GM18907 (cell line): ENCODE results near the gene DHX9.

Experiments
- ATAC-seq: cut with Tn5 transposase; IDR thresholded peaks from one replicate; pipeline ENCODE4 v1.9.1; 2021; ENCODE audit warnings: mild to moderate bottlenecking, moderate library complexity; ENCODE audit not compliant: unreplicated experiment

The DHX9 gene

DNA sequence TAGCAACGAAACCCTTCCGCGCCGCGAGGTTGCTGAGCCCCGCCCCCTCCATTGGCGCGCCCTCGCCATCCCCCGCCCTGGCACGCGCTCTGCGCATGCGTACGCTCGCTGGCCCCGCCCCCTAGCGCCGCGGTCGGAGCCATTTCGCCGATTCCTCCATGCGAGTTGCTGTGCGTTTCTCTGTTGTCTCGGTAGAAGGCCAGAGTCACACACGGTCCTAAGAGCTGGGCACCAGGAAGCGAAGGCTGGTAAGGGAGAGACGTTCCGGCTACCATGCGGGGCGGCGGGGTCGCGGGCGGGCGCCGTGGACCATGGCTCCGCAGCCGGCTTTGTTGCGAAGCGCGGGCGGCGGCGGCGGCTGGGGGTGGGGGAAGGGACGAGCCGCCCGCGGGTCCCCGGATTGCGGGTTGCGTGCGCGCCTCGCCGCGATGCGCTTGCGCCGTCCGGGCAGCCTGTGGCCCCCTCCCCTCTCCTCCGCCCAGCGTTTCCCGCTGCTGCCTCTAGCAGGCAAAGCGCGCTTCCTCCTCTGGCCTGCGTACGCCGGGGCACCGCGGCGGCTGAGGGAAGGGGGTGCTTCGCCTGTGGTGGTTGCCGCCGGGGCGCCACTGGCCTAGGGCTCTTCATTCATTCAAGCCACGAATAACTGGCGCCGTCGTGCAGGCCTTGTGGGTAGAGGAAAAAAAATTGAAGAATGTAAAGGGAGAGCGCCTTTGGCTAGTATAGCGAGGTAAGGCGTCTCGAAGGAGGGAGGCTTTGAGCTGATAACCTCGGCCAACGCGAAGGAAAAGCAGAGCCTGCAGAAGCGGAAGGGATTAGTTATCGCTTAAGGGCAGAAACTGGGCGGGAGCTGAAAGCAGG, at the start of gene DHX9:
TSS of gene DHX9 (plus strand) at position 139 of the 858 bp plus-strand sequence. CDS start 3,220 bp downstream, outside the sequence.
- ATAC-seq: peak; percentile 85

DNA sequence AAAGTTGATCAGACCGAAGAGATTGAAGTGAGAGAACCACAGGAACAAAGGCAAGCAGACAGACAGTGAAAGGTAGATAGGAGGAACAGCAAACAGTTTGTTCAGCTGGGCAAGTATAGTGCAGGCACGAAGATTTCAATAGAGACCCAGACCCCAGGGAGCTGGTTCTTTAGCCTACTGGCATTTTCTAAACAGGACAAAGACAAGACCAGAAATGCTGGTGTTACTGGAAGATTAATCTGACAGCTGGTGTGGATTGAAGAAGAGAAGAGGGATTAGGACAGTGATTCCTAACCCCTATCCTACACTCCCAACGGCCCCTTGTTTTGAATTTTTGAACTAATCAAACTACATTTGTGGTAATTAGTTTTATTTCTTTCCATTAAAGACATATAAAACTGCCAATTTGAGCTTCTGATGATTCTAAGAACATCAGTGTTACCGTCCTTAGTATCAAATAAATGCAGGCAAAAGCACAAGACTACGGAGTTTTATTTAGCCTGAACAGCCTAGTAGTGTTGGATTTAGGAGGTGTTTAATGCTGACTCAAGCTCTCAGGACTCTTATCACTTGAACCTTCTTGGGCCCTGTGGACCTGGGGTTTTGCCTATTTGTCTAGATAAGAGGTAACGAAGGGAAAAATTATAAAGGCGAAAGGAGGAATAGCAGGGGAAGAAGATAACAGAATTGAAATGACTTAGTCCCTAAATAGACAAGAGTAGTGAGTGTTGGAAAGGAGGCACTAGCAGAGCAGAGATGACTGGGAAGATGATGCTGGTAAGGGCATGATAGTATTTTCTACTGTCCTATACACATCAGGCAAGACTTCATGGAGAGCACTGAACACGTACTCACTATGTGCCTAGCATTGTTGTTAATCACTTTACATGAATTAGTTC, 47.6 kb upstream of the DHX9 start:
- ATAC-seq: no peak

DNA sequence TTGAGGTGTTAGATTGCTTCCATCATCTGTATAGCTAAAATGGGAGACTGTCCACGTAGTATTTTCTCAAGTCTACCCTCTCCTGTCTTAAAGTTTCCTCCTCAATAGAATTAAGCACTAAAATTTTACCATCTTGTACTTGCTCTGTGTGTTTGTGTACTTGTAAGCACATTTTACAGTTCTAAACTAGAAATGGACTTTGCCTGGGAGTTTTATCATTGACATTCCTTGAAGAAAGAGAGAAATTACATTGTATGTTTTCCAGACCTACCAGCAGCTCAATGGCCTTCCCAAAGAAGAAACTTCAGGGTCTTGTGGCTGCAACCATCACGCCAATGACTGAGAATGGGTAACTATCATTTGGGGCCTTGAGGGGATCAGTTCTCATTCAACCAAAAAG, 45.1 kb upstream of the DHX9 start:
- no peak for ATAC-seq

DNA sequence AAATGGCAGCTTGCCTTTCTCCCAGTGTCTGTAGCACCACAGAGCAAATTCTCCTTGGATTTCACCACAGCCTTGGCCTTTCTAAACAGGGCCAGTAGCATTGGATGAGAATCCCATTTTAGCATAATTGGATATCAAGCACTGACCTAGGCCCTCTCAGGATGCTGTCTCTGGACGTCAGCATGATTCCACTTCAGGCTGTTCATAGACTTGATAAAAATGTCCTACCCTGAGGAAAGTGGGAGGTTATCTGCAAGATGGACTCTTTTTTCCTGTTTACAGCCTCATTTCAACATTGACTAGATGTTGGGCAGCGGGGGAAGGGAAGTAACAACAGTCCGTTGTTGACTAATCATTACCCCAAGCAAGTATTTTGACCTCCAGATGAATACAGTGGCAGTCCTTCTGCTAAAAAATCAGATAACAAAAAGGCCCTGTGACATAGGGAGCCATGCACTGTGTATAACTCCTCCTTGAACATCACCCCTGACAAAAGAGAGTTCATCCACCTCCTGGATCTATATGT, 44.4 kb upstream of the DHX9 start:
- ATAC-seq: no peak

DNA sequence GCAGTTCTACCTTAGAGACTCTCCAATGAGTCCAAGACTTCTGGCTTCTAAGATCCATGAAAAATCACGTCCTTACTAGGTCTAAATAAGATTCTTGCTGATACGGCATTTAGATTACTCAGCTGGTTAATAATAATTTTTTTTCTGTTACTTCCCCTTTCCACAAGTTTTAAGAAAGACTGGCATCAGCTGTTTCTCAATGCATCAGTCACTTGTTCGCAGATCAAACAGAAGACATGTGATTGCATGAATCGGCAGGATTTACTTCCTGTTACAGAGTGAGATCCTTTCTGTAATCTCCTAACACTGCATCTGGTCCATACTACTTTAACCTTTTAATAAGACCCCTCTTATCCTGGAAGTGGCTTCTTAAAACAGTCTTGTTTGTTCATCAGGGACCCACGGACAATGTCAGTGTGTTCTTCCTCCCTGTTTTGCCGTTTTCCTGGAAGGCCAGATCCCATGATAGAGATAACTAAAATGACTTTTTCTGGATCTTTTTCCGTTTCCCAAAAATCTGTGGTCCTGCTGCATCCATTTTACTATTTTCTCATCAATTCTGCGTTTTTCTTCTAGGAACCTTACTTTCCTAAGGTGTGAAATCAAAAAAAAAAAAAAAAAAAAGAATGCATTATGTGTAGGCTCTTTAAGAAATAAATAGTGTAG, 43.5 kb upstream of the DHX9 start:
- no peak for ATAC-seq

DNA sequence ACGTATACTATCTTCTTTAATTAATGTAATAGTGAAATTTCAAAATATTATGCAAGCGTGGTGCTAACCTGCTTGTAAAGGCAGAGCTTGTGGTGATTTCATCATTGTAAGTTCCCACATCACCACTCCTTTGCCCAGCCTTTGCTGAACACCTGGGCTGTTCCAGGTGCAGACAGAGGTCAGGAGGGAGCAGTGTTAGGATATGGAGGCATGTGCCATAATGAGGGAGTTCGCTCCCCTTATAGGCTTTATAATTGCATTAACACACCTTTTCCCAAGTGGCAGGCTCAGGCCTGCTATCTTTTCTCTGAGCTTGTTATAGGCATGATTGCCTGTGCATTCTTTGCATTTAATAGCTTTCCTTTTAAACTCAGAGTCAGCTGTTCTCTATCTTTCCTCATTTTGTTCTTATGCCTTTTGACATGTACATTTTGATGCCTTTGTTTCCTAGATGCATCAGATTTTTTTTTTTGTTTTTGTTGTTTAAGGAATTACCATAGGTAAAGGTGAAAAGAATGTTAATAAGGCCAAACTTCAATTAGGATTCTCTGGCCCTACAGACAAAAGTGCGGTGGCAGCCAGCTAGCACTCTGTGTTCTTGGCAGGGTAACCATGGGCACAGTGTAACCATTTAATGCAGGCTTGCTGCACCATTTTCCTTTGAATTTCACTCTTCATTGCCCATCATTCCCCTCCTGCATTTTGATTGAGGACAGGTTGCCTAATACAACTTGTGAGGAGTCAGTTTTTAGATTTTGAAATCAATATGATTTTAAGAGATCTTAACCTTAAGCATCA, 36.9 kb upstream of the DHX9 start:
- no peak for ATAC-seq

DNA sequence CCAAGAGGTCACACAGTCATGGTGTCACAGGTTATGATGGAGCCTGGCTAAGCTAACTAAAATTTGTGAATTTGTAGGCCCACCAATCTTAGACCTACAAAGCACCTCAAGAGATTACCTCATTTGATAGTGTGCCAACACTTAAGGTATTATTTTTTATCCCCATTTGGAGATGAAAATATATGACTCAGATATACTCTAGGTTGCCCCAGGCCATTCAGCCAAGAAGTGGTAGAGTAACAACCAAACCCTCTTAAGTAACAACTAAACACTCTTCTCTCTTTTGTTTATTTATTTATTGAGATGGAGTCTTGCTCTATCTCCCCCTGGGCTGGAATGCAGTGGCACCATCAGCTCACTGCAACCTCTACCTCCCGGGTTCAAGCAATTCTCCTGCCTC, 35.3 kb upstream of the DHX9 start:
- ATAC-seq: no peak

DNA sequence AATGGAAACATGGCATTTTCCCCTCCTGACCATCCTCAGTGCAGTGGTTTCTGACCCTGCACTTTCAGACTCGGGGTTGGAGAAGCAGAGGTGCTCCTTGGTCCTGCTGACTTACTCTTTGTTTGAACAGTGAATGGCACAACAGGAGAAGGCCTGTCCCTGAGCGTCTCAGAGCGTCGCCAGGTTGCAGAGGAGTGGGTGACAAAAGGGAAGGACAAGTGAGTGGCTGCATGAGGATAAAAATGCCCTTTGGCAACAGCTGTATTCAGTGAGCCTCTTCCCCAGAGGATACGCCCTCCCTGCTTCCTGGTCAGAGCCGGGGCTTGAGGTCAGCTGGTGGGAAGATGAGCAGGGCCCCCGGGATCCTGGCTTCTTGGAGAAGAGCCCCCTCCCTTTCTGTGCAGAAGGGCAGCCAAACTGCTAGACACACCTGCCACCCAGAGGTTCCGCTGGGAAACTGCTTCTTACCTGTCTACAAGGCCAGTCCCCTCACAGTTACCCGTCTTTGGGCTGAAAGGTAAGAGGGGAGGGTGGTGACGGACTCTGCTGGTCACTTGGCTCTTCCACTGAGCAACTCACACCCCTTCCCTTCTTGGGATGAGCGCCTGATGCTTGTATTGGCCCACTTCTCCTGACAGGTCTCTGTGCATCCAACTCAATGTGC, 33.0 kb upstream of the DHX9 start:
- no peak for ATAC-seq

DNA sequence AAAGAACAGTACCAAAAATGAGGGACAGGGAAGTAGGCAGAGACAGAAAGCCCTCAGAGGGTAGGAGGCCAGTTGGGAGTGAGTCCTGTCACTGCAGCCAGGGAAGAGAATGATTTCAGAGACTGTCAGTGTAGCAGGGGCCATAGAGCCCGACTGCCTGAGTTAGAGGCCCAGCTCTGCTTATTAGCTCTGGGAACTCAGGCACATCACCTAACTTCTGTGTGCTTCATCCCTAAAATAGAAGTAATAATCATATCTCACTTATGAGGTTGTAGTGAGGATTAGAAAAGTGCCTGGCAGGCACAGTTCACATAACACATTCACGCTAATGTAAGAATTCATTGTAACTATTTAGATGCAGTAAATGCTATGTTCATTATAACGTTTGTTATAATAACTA, 31.2 kb upstream of the DHX9 start:
- ATAC-seq: no peak

DNA sequence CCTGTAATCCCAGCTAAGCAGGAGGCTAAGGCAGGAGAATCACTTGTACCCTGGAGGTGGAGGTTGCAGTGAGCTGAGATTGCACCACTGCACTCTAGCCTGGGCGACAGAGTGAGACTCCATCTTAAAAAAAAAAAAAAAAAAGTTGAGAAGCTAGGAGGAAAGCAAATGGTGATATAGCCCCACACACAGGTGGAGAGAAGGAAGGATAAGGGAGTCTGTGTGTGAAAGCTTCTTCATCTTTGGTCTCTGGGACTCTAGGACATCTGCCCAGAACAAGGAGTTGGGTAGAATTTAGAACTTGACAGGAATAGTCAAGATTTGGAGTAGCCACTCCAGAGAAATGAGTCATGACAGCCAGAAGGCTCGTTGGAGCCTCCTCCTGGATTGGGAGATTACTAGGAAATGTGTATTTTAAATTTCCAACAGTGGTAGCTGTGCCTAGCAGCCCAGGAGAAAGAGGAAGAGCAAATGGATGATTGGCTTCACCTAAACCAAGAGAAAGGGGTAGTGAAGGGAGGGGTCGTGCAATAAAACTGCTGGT, 29.7 kb upstream of the DHX9 start:
- no peak for ATAC-seq

DNA sequence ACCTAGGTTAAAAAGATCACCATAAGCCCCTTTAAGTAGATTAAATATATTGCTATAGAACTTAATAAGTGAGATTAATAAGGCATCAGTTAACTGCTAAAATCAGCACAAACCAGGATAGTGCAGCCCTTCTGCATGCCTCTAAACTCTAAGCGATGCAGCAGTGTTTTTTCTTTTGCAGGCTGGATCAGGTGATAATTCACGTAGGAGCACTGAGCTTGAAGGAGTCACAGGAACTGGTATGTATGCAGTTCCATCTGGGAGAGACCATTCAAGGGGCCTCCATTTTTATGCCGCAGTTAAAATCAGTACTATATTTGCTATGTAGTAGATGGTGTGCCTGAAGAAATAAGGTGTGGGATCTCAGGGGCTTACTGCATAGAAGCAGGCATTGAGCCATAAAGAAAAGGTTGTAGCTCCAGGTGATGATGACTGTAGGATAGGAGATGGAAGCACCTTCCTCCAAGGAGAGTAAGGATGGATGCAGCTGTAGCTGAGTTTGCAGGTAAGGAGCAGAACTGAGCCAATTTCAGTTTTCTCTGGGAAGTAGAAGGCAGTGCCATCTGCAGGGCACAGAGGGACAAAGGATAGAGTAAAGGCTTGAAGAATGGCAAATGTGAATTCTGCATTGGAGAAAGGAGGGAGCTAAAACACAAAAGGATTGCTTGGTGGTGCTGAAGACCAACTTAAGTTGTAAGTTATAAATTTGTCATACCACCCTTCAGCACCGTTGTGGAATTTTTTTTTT, 27.0 kb upstream of the DHX9 start:
- no peak for ATAC-seq

DNA sequence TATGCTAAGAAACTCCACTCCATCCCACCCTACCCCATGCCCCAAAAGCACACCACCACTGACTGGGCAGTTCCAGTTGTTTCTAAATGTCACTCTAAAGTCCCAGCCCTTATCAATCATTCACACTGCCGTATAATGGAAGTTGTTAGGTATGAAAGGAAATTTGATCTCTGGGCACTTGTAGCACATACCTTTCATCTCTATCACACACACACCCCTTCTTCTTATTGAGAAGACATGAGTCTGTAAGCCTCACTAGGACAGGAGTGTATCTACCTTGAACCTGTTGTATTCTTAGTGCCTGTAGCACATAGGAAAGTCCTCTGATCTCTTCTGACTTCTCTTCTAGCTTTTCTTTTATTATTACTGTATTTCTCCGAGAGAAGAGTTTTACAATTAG, 22.3 kb upstream of the DHX9 start:
- no peak for ATAC-seq

DNA sequence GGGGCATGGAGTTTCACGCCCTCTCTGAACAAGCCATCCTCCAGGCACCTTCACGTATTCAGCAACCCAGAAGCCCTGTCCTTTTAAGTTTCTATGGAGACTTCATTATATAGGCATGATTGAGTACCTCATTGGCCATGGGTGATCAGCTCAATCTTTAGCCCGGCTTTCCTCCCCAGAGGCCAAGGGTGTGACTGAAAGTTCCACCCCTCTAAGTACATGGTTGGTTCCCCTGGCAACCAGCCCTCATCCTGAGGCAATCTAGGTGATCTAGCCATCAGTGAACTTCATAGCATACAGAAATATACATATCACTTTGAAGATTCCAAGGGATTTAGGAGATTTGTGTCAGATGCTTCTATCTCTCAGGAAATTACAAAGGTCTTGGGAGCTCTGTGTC, 21.3 kb upstream of the DHX9 start:
- no peak for ATAC-seq

DNA sequence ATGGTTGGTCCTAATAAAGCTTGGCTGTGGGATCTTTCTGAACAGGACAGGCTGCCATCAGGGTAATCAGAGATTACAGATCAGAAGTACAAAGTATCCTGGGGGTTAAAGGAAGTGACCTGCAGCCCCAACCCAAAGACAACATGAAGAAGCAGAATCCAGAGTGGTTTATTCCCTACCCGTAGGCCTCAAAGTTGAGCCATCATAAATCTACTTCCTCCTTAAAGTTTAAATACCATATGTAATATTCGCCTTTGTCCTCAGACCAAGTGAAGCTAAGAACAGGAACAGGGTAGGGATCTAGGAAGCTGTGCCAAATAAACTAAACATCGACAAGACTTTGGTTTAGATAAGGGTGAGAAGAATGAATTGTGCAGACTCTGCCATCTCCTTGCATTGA, 15.9 kb upstream of the DHX9 start:
- ATAC-seq: no peak

DNA sequence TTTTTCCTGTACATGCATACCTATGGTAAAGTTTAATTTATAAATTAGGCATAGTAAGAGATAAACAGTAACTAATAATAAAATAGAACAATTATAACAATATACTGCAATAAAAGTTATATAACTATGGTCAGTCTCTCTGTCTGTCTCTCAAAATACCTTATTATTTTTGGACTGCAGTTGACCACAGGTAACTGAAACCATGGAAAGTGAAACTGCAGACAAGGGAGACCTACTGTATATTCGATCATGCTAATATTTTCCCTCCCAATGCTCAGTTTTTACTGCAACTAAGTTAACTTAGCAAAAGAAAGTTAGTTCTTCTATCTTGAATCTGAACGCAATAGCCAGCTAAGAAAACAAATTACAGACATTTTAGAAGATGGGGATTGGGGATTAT, 12.3 kb upstream of the DHX9 start:
- ATAC-seq: no peak

DNA sequence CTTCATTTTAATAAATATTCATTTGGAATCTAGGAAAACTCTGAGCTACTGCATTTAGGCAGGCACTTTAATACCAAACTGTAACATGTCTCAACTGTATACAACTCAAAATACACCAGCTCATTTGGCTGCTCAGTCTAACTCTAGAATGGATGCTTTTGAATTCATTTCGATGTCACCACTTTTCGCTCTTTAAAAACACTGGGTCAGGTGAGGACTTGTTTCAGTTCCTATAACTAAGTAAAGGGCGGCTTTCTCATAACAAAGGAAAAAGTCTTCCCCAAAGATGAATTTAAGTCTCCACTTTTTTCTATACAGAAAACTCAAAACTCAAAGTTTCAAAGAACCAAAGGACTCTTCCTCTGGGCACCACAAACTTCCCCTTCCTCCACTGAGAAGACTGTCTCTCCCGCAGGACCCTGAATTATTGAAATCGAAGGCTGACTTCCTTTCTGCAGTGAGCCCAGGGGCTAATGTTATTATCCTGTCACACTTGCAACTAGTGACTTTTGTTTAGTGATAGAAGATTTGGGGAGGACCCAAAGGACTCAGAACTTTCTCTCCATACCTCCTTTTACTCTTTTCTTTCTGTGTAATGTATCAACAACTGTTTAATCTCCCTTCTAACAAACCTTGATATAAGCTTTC, 9.7 kb upstream of the DHX9 start:
- peak; percentile 66 for ATAC-seq

DNA sequence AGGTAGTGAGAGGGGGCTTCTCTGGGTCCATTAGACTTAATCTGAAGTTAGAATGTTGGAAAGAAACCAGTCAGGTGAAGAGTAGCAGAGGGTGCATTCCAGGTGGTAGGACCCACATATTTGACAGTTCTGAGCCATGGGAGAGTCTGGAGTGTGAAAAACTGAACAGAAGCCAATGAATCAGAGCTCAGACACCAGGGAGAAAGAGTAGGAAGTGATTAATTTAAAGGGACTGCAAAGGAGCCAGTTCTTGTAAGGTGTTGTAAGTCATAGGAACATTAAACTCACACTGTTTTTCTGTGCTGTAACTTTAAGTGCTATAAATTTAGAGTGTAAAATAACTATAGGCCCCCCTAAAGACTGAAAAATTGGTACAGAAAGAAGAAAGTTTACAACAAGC, 5.9 kb upstream of the DHX9 start:
- no peak for ATAC-seq

DNA sequence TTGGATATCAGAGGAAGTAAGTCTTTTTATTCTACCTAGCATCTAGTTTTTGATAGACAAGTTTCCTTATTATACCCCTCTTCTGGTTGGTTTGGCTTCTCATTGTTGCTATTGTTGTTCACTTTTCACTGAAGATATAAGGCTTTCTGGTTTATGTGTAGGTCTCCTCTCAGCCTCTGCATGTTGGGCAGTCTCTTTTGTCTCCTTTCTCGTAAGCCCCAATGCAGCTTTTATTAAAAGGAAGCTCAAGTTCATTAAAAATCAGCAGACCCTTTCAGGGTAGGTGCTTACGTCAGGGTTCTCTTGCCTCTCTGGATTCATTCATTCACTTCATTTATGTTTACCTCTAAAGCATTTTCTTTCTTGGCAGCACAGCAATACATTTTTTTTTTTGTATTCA, 4.8 kb upstream of the DHX9 start:
- no peak for ATAC-seq
